Tibial artery (tissue), 4 donors: ENCODE results near the gene OR10AG1.

ENCODE experiments used
- DNase-seq, 2 donors: peaks; one replicate each; pipeline ENCODE4 v3.0.0-alpha.2; 2019
- H3K27ac ChIP-seq, 2 donors: fragments of 200-600 bp; sonication (generic) in 1 of 2; 1 replicate in 1 of 2; 2 replicates in 1 of 2; pipeline ENCODE4 v1.5.1; 2018 to 2019; ENCODE audit warnings: mild to moderate bottlenecking in 1 of 2
- H3K27me3 ChIP-seq, 2 donors: fragments of 200-600 bp; sonication (generic) in 1 of 2; one replicate each; pipeline versions ENCODE4 v1.5.1 to v1.6.0; 2016 to 2019
- H3K36me3 ChIP-seq, 3 donors: fragments of 200-600 bp; sonication (generic) in 2 of 3; one replicate each; pipeline ENCODE4 v1.5.1; 2016 to 2019; ENCODE audit warnings: mild to moderate bottlenecking in 2 of 3
- H3K4me1 ChIP-seq, 4 donors: fragments of 200-600 bp; sonication (generic) in 2 of 4; 1 replicate in 3 of 4; 2 replicates in 1 of 4; pipeline ENCODE4 v1.5.1; 2016 to 2019
- H3K4me3 ChIP-seq, 2 donors: fragments of 200-600 bp; sonication (generic) in 1 of 2; 1 replicate in 1 of 2; 2 replicates in 1 of 2; pipeline ENCODE4 v1.5.1; 2018 to 2019; ENCODE audit warnings: mild to moderate bottlenecking in 2 of 2
- H3K9me3 ChIP-seq, 3 donors: fragments of 200-600 bp; sonication (generic) in 1 of 3; one replicate each; pipeline ENCODE4 v1.5.1; 2016 to 2019
- CTCF ChIP-seq, 2 experiments: fragments of 200-600 bp in 1 of 2; fragments of 450-650 bp in 1 of 2; IDR thresholded peaks; one replicate each; pipeline ENCODE4 v1.5.1; 2017 to 2019; ENCODE audit warnings: antibody characterized with exemption in 2 of 2, mild to moderate bottlenecking in 1 of 2, moderate library complexity in 1 of 2
- intact Hi-C: fragments of 100-400 bp; cut with DNase I; formaldehyde crosslinking; loops from one replicate; pipeline ENCODE4 v1.15.0; 2023; ENCODE audit warnings: low total_unique reads

The OR10AG1 gene

DNA sequence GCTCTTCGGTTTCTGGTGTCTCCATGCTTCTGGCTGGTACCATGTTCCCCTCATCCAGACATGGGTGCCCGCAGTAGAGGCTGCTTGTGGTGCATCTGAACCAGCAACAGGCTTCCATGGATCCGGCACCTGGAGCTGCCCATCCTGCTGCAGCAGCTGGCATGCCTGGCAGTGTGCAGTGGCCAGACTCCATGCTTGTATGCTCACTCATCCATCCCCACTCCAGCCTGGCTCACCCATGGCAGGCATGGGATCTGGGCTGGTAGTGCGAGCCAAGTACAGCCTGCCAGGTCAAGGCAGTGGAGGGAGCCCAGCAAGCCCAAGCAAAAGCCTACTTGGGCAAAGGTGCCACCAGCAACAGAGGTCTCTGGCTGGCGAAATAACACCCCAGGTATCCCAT lies 49.2 kb downstream of the OR10AG1 start:
- no peak for DNase-seq

More for the DNA sequence above, 49.2 kb downstream of the OR10AG1 start:
- no peaks in the 10 kb centered on the region for H3K36me3 ChIP-seq
- no peaks in the 10 kb centered on the region for H3K27me3 ChIP-seq
- no peak overlapping the region for H3K27ac ChIP-seq
- H3K4me1 ChIP-seq = no peaks in the 10 kb centered on the region
- no peak for TF ChIP-seq CTCF (IDR thresholded peaks at IDR 0.05)
- intact Hi-C loops = no loop called here
- no peak overlapping the region for H3K4me3 ChIP-seq
- H3K9me3 ChIP-seq = no peaks in the 10 kb centered on the region
